GM21360 (cell line): Measurements from ENCODE around the gene ACOT13.
A peak's percentile ranks its signal among the peaks of the same experiment; 100 is the strongest.
"Not testable (repeated sequence)": the region's sequence is repeated elsewhere in the genome, so short reads cannot be mapped to it uniquely, and the experiment has no call there.

ENCODE experiments used
- ATAC-seq: cut with Tn5 transposase; IDR thresholded peaks from one replicate; pipeline ENCODE4 v1.9.1; 2021; ENCODE audit warnings: mild to moderate bottlenecking, moderate library complexity; ENCODE audit not compliant: unreplicated experiment

ACOT13 gene

DNA sequence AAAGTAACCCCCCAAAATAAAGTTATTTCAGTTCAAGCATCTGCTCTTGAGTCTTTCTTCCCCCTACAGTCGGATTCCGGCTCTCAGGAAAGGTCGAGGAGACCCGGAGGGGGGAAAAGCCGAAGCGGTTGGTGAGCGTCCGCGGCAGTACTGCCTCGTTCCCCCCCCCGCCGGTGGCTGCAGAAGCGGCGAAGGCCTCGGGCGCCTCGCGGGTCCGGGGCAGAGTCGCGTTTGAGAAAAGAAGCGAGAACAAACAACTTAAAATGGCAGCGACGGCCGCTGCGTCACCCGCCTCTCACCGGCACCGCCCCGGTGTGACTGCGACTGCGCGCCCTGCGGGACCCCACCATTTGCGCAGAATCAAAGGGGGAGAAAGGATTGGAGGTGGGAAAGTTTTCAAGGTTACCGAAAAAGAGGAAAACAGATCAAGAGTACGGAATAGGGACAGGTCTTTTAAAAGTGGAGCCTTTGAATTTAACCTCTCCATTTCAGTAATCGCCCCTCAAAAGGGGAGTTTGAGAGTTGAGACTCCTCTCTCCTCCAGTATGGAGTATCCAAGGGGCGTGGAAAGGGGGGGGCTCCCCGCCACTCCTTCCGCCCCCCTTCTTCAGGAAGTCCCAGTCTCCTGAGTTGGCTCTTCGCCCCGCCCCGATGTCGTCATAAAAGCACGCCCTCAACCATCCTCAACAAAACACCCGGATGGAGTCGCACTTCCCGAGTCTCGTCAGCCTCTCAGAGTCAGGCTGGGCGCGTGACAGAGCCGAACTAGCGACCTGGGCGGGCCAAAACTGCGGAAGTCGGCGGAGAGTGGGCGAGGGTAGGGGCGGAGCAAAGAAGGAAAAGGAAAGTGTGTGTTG, 54.0 kb downstream of the ACOT13 start:
- peak; percentile 87 for ATAC-seq

GRCh38 chr6:24721461-24722215, 54.8 kb downstream of the ACOT13 start:
- ATAC-seq = peak; percentile 43

DNA sequence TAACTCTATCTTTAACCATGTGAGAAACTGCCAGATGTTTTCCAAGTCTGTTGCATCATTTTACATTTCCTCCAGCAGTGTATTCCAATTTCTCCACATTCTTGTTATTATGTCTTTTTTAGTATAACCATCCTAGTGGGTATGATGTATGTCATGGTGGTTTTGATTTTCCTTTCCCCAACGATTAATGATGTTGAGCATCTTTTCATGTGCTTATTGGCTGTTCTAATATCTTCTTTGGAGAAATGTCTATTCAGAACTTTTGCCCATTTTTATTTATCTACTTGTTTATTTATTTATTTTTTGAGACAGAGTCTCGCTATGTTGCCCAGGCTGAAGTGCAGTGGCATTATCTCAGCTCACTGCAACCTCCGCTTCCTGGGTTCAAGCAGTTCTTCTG, 56.4 kb downstream of the ACOT13 start:
- no peak for ATAC-seq

- ATAC-seq = not testable (repeated sequence)
These were observed 63.8 kb downstream of the ACOT13 start for GRCh38 chr6:24730653-24731052.

- not testable (repeated sequence) for ATAC-seq
These were observed 64.7 kb downstream of the ACOT13 start for GRCh38 chr6:24731456-24732134.

GRCh38 chr6:24734166-24734565, 67.3 kb downstream of the ACOT13 start:
- ATAC-seq = no peak

DNA sequence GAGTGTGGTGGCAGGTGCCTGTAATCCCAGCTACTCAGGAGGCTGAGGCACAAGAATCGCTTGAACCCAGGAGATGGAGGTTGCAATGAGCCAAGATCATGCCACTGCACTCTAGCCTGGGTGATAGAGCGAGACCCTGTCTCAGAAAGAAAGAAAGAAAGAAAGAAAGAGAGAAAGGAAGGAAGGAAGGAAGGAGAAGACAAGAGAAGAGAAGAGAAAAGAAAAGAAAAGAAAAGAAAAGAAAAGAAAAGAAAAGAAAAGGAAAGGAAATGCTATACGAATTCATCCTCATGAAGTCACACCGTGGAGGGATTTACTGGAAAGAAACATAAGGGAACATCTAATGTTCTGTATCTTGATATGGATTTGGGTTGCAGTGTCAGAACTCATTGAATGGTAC, 67.8 kb downstream of the ACOT13 start:
- not testable (repeated sequence) for ATAC-seq

- ATAC-seq = no peak
These were observed 71.9 kb downstream of the ACOT13 start for GRCh38 chr6:24738741-24739140.

- no peak for ATAC-seq
These were observed 74.0 kb downstream of the ACOT13 start for GRCh38 chr6:24740861-24741260.

GRCh38 chr6:24742216-24742738, 75.4 kb downstream of the ACOT13 start:
- no peak for ATAC-seq

DNA sequence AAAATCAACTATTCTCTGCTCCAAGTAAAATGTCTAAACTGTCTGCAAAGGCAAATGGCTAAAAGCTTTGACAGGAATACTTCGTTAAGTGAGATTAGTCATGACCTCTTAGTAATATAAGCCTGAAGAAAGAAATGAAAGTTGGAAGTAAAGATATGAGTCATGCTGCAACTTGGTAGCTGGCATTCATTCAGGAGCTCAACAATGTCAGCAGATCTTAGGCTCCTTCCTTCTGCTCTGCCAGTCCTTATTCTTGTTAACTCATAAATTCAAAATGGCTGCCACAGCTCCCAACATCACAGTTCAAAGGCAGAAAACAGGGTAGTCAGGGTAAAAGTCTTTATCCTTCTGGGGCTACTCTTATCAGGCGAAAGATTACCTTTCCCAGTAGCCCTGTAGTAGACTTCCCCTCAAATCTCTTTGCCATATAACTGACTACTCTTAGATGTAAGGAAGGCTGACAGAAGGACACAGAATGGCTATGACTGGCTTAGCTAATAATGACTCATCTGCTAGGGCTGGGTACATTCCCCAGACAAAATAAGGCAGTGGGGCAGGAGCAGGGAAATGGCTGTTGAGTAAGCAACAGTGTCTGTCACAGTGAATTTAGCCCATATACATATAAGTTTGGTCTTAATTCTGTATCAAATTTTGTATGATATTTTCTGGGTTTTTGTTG, 76.5 kb downstream of the ACOT13 start:
- ATAC-seq = peak; percentile 82

GRCh38 chr6:24743944-24744335, 77.1 kb downstream of the ACOT13 start:
- ATAC-seq = peak; percentile 50

DNA sequence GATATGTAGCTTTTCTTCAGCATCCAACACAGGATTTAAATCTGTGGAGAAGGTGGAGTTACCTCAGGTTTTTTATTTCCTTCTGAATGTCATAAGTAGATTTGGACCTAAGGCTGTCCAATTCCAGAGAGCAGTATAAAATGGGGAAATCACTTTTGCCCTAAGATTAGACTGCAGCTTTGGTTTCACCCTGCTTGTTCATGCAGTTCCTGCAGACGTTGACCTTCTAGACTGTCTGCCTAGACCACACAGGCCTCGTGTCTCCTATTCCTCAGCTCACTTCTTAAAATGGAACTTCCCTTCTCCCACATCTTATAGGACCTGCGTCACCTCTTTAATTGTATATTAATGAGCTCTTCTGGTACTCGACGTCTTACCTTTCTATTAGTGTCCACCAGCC, 78.0 kb downstream of the ACOT13 start:
- ATAC-seq = no peak

GRCh38 chr6:24749297-24749696, 82.4 kb downstream of the ACOT13 start:
- no peak for ATAC-seq

DNA sequence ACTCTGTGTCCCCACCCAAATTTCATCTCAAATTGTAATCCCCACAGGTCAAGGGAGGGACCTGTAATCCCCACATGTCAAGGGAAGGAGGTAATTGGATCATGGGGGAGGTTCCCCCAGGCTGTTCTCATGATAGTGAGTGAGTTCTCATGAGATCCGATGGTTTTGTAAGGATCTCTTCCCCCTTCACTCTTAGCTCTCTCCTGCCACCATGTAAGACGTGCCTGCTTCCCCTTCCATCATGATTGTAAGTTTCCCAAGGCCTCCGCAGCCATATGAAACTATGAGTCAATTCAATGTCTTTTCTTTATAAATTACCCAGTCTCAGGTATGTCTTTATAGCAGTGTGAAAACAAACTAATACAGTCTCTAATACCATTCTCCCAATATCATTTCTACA, 84.0 kb downstream of the ACOT13 start:
- ATAC-seq = not testable (repeated sequence)

GRCh38 chr6:24752503-24752902, 85.6 kb downstream of the ACOT13 start:
- no peak for ATAC-seq

DNA sequence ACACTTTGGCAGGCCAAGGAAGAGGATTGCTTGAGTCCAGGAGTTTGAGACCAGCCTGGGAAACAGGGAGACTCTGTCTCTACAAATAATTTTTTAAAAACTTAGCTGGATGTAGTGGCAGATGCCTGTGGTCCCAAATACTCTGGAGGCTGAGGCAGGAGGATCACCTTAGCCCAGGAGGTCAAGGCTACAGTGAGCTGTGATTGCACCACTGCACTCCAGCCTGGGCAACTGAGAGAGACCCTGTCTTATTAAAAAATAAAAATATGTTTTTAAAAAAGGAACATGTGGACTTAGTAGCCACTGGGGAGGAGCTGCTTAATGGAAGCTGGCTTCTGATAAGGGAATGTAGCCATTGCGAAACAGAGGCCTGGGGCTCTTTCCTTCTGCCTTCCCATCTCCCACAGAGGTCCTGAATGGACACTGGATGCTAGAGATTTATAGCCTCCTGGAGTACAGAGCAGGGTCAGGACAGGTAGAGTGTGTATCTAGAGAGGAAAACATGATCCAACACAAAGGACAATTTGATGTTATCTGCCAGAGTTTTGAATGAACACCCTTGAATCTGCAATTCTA, 86.1 kb downstream of the ACOT13 start:
- no peak for ATAC-seq

DNA sequence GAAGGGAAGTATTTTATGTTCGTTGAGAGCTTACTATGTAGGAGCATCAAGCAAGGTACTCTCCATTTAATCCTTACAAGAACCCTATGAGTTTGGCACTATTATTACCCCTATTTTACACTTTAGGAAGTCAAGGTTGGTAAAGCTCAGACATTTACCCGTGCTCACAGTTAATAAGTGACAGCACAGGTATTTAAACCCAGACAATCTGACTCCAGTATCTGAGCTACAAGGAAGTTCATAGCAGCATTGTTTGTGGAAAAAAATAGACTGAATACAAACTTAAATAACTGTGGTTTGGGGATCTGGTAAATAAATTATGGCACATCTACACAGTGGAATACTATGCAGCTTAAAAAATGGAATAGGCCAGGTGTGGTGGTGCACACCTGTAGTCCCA, 86.7 kb downstream of the ACOT13 start:
- ATAC-seq = no peak

DNA sequence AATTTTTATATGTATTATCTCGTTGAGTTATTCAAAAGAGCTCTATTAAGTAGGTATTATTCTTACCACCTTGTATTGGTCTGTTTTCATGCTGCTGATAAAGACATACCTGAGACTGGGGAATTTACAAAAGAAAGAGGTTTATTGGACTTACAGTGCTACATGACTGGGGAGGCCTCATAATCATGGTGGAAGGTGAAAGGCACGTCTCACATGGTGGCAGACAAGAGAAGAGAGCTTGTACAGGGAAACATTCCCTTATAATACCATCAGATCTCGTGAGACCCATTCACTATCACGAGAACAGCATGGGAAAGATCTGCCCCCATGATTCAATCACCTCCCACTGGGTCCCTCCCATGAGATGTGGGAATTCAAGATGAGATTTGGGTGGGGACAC, 87.5 kb downstream of the ACOT13 start:
- not testable (repeated sequence) for ATAC-seq
